Neural cell (in vitro differentiated cells): ENCODE data around the gene IFIT1B.

Experiments
- CTCF ChIP-seq: fragments of 450-650 bp; IDR thresholded peaks from 2 replicates; pipeline ENCODE4 v1.5.1; 2014; ENCODE audit warnings: antibody characterized with exemption, mild to moderate bottlenecking, moderate library complexity; ENCODE audit not compliant: poor library complexity, severe bottlenecking
- EP300 ChIP-seq: fragments of 450-650 bp; conservative IDR thresholded peaks from 2 replicates; pipeline ENCODE4 v1.6.1; 2014; ENCODE audit warnings: antibody characterized with exemption, mild to moderate bottlenecking, moderate library complexity; ENCODE audit not compliant: poor library complexity, severe bottlenecking
- EZH2 ChIP-seq: fragments of 200-600, 300-800 bp; shearing (Covaris generic), sonication (generic); IDR thresholded peaks from 2 replicates; pipeline ENCODE4 v1.6.1; 2014; ENCODE audit warnings: antibody characterized with exemption, low read length, borderline replicate concordance, mild to moderate bottlenecking; ENCODE audit not compliant: insufficient read depth, poor library complexity, severe bottlenecking
- MXI1 ChIP-seq: fragments of 450-650 bp; conservative IDR thresholded peaks from 2 replicates; pipeline ENCODE4 v1.6.1; 2014; ENCODE audit warnings: antibody characterized with exemption, mild to moderate bottlenecking; ENCODE audit not compliant: poor library complexity, severe bottlenecking
- POLR2AphosphoS5 ChIP-seq: IDR thresholded peaks from 2 replicates; pipeline ENCODE4 v1.6.1; 2012
- RAD21 ChIP-seq: fragments of 450-650 bp; conservative IDR thresholded peaks from 2 replicates; pipeline ENCODE4 v1.6.1; 2014; ENCODE audit warnings: antibody characterized with exemption, mild to moderate bottlenecking, moderate library complexity
- TF ChIP-seq, protein P1 (sequence below): IDR thresholded peaks from 2 replicates; pipeline ENCODE4 v1.6.1; 2012; ENCODE audit warnings: borderline replicate concordance

DNA sequence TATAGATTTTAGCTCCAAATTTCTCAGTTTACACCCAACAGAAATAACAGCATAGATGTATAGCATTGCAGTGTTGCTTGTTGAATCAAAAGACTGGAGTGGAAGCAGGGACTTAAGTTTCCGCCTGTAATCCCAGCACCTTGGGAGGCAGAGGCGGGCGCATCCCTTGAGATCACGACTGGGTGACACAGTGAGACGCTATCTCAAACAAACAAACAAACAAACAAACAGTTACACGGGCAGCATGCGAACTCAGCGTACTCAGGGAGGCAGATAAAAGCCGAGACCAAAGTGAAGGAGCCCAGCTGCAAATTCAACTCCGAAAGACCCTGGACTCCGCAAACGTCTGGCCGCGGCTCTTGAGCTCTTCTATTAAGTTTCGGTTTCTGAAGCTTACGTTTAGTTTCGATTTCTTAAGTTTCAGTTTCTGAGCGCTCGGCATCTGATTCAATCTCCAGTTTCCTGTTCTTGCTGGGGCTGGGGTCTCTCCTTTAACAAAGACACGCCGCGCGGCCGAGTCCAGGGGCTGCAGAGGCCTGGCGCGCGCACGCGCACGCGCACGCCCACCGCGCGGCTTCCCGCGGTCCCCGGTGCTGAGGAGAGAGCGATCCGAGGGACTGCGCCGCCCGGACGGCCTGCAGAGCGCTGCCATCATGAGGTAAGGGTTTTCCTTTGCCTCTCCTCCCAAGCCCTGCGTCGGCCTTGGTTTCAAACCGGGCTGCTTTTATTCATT, 36.5 kb downstream of the IFIT1B start, which contains the start of gene IFIT5:
- no peak for TF ChIP-seq CTCF
- TF ChIP-seq POLR2AphosphoS5, result peak; percentile 75
- TF ChIP-seq MXI1, result peak; percentile 61
- no peak for TF ChIP-seq EZH2
- TF ChIP-seq, protein P1, sequence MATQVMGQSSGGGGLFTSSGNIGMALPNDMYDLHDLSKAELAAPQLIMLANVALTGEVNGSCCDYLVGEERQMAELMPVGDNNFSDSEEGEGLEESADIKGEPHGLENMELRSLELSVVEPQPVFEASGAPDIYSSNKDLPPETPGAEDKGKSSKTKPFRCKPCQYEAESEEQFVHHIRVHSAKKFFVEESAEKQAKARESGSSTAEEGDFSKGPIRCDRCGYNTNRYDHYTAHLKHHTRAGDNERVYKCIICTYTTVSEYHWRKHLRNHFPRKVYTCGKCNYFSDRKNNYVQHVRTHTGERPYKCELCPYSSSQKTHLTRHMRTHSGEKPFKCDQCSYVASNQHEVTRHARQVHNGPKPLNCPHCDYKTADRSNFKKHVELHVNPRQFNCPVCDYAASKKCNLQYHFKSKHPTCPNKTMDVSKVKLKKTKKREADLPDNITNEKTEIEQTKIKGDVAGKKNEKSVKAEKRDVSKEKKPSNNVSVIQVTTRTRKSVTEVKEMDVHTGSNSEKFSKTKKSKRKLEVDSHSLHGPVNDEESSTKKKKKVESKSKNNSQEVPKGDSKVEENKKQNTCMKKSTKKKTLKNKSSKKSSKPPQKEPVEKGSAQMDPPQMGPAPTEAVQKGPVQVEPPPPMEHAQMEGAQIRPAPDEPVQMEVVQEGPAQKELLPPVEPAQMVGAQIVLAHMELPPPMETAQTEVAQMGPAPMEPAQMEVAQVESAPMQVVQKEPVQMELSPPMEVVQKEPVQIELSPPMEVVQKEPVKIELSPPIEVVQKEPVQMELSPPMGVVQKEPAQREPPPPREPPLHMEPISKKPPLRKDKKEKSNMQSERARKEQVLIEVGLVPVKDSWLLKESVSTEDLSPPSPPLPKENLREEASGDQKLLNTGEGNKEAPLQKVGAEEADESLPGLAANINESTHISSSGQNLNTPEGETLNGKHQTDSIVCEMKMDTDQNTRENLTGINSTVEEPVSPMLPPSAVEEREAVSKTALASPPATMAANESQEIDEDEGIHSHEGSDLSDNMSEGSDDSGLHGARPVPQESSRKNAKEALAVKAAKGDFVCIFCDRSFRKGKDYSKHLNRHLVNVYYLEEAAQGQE, result peak; percentile 51
- TF ChIP-seq RAD21, result no peak
- TF ChIP-seq EP300, result no peak
